HG03571 (cell line): Measurements from ENCODE around the gene ZNG1F.
"Not testable (repeated sequence)": the region's sequence is repeated elsewhere in the genome, so short reads cannot be mapped to it uniquely, and the experiment has no call there.

Source experiments
- ATAC-seq: cut with Tn5 transposase; IDR thresholded peaks from one replicate; pipeline ENCODE4 v1.9.1; 2021; ENCODE audit not compliant: unreplicated experiment

ZNG1F gene

DNA sequence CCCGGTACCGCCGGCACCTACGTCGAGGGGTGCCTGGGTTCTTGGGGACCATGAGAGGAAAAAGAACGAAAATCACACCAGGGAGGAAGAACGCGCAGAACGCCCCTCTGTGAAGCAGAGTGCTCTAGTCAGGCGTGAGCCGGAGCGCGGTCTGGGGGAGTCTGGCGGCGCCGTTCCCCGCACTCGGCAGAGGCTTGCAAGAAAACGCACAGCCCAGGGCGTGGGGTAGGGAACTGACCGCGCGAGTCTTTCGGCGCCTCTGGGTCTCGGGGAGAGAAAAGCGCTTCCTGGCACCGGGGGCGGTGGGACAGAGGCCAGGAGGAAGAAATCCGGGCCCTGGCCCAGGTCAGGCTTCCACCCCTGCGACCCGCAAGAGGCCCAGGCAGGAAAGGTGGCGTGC lies 65.3 kb downstream of the ZNG1F start:
- ATAC-seq, result not testable (repeated sequence)

DNA sequence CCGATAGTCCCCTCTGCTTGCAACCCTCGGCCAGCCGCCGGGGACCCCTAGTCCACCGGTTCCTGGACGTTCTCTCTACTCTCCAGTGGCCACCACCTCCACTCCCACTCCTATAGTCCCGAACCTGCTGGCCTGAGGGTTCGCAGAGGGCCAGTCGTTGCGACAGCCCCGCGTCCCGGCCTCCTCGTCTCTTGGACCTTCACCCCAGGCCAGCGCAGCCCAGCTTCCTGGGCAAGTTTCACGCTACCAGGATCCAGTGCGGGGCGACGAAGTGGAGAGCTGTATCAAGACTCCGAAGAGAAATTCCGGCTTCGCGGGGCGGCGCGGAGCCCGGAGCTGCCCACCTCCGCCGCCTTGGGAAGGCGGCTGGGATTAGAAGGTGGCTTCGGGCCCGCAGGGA lies 65.7 kb downstream of the ZNG1F start:
- ATAC-seq, result not testable (repeated sequence)

- not testable (repeated sequence) for ATAC-seq
Observed at GRCh38 chr9:41120696-41121095, 68.4 kb downstream of the ZNG1F start.

DNA sequence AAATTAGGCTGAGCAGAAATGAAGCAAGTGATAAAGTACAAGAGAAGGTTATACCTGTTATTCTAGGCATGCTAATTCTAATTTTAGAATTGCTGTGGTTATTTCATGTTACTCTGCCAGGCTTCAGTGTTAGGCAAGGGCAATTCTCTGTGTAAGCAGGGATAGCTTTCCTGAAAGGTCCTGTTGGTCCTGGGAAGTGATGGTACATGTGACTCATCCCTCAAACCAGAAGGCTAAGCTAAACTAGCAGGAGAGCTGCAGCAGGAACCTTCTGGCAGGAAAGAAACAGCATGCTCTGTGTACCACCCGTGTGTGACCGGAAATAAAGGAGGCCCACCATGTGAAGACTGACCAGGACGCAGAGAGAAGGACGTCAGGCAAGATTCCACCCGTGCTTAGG lies 69.4 kb downstream of the ZNG1F start:
- ATAC-seq, result not testable (repeated sequence)

DNA sequence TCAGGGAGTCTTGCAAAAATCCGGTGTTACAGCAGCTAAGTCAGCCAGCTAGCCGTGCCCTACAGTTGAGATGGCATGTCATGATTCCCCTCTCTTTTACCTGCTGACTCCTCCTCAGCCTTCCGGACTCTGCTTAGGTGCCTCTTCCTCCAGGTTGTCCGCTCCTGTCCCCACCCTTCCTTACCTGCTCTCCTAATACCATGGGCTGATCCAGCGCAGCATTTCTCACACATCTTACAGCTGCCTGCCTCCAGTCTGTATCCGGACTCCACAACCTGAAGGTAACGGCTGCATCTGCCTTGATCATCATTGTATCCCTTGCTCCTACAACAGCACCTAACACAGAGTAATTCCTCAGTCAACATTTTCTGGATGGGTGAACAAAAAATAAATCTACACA lies 69.8 kb downstream of the ZNG1F start:
- ATAC-seq, result not testable (repeated sequence)

GRCh38 chr9:41113348-41113747 lies 75.8 kb downstream of the ZNG1F start:
- ATAC-seq, result not testable (repeated sequence)

- not testable (repeated sequence) for ATAC-seq
Observed at GRCh38 chr9:41111414-41111813, 77.7 kb downstream of the ZNG1F start.

DNA sequence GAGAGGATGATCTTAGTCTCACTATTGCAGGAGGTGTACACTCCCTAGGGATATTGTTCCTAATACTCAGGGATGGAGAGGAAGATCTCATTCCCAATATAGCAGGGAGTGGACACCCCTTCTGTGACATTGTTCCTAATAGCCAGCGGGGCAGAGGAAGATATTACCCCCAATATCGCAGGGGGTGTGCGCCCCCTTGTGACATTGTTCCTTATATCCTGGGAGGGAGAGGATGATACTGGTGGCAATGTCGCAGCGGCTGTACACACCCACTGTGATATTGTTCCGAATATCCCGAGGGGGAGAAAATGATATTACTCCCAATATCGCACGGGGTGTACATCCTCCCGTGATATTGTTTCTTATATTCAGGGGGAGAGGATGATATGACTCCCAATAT lies 78.2 kb downstream of the ZNG1F start:
- not testable (repeated sequence) for ATAC-seq

GRCh38 chr9:41109253-41109652 lies 79.9 kb downstream of the ZNG1F start:
- ATAC-seq, result not testable (repeated sequence)

GRCh38 chr9:41108816-41109215 lies 80.3 kb downstream of the ZNG1F start:
- ATAC-seq, result not testable (repeated sequence)

DNA sequence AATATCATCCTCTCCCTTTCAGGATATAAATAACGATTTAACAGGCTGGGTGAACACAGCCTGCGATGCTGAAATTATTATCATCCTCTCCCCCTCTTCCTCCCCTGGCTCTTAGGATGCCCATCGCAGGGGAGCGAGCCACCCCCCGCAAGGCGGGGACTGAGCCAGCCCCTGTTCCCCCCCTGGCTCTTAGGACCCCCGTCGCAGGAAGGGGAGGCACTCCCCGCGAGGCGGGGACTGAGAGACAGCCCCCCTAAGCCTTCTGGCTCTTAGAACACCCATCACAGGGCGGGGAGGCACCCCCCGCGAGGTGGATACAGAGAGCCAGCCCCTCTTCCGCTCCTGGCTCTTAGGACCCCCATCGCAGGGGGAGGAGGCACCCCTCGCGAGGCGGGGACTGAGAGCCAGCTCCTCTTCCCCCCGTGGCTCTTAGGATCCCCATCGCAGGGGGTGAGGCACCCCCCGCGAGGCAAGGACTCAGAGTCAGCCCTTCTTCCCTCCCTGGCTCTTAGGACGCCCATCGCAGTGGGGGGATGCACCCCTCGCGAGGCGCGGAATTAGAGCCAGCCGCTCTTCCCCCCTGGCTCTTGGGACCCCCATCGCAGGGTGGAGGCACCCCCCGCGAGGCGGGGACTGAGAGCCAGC lies 82.5 kb downstream of the ZNG1F start:
- ATAC-seq, result not testable (repeated sequence)

DNA sequence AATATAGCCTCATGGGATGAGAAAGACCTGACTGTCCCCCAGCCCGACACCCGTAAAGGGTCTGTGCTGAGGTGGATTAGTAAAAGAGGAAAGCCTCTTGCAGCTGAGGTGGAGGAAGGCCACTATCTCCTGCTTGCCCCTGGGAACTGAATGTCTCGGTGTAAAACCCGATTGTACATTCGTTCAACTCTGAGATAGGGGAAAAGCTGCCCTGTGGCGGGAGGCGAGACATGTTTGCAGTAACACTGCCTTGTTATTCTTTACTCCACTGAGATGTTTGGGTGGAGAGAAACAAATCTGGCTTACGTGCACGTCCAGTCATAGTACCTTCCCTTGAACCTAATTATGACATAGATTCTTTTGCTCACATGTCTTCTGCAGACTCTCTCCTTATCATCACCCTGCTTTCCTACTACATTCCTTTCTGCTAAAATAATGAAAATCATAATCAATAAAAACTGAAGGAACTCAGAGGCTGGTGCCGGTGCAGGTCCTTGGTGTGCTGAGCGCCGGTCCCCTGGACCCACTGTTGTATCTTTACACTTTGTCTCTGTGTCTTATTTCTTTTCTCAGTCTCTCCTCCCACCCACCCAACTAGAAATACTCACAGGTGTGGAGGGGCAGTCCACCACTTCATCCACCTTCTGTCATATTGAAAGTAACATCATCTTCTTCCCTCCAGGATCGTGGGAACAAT lies 83.4 kb downstream of the ZNG1F start:
- not testable (repeated sequence) for ATAC-seq

DNA sequence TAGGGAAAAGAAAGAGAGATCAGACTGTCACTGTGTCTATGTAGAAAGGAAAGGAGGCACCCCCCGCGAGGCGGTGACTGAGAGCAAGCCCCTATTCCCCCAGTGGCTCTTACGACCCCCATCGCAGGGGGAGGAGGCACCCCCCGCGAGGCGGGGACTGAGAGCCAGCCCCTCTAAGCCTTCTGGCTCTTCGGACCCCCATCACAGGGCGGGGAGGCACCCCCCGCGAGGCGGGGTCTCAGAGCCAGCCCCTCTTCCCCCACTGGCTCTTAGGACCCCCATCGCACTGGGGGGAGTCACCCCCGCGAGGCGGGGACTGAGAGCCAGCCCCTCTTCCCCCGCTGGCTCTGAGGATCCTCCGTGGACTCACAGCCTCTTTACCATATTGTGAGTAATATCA lies 84.6 kb downstream of the ZNG1F start:
- not testable (repeated sequence) for ATAC-seq

- ATAC-seq, result not testable (repeated sequence)
Observed at GRCh38 chr9:41100508-41100907, 88.6 kb downstream of the ZNG1F start.

GRCh38 chr9:41098759-41099158 lies 90.4 kb downstream of the ZNG1F start:
- ATAC-seq, result not testable (repeated sequence)

- not testable (repeated sequence) for ATAC-seq
Observed at GRCh38 chr9:41095060-41095459, 94.1 kb downstream of the ZNG1F start.

DNA sequence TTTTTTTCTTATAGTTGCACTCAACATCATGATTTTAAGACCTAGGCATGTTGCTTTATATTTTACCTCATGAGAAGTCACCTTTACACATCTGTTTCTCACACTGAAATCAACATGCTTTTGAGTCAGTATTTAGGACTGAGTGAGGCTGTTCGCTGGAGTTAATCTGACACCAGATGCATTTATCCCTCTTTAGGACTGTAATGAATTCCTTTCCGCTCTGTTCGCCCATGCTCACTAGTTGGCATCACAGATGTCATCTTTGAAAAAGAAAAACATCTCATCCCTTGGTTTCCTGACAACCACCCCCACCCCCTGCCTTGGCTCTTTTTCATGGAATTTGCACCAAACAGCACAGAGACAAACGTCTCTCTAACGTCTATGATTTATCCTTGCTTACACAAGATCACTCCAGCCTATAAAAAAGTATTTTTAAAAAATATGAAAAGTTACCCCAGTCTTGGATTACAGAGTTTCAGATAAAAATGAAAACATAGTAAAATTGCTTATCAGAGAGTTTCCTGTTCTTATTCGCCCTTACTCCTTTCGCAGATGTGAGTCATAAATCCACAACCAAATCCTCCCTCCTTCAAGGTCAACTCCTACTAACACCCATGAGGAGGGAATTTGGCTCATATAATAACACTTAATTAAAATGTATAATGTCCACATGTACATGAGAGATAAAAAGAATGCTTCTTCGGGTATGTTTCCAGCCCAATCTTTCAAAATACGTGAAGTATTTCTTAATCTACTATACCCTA lies 94.9 kb downstream of the ZNG1F start:
- not testable (repeated sequence) for ATAC-seq

GRCh38 chr9:41090922-41091321 lies 98.2 kb downstream of the ZNG1F start:
- ATAC-seq, result not testable (repeated sequence)

DNA sequence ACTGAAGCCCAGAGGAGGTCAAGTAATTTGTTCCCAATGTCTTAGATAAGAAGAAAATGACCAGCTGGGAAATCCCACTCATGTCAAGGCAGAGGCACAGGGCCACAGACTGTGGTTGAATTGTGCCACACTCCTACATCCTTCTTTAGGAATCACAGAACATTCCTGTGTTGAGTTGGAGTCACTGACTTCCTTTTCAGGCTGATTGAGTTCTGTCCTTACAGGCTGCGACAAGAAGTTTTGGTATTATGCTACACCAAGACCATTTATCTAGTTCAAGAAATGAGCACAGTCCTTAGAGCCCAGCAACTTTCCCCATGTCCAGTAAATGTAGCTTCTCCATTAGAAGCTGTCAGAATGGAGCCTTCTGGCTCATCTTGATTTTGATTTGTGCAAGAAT lies 98.7 kb downstream of the ZNG1F start:
- not testable (repeated sequence) for ATAC-seq

DNA sequence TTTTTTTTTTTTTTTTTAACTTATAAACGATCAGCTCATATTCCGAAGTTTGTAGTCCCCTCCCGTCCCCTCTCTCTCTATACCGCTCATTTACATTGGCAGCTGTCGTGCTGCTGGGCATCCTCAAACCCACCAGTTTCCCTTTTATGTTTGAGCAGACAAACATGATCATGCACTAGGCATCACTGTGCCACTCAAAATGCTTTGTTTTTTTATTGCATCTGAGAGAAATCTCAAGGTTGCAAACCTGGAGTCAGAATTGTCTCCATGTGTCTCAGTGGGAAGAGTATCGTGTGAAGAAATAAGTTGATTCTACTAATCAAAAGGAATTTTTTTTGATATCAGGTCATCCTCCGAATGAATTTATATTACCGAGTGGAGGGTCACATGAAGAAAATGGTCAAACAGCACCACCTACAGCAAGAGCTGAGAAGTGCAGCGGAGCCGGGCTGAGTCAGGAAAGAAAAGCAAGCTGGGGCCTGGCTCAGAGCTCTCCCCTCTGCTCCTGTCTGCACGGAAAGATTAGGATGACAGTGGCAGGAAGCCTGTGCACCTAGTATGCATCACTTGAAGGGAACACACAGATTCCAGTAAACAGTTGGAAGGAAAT lies 100.6 kb downstream of the ZNG1F start:
- peak; percentile 71 for ATAC-seq

GRCh38 chr9:41087929-41088328 lies 101.2 kb downstream of the ZNG1F start:
- ATAC-seq, result not testable (repeated sequence)
